Measurements from ENCODE around the gene HBD.
"Not testable (repeated sequence)": the region's sequence is repeated elsewhere in the genome, so short reads cannot be mapped to it uniquely, and the experiment has no call there.

HBD gene

DNA sequence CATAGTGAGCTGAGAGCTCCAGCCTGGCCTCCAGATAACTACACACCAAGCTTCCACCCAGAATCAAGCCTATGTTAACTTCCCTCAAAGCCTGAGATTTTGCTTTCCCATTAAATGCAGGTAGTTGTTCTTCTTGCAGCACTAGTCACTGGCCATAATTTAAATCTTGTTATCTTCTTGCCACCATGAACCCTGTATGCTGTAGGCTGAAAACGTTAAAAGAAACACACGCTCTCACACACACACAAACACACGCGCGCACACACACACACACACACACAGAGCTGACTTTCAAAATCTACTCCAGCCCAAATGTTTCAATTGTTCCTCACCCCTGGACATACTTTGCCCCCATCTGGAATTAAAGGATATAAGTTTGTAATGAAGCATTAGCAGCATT is 19.2 kb upstream of the HBD start:
- DNase-seq (ENCODE audit: low read depth in 1 of 2, low spot score in 1 of 2) = not testable (repeated sequence)

DNA sequence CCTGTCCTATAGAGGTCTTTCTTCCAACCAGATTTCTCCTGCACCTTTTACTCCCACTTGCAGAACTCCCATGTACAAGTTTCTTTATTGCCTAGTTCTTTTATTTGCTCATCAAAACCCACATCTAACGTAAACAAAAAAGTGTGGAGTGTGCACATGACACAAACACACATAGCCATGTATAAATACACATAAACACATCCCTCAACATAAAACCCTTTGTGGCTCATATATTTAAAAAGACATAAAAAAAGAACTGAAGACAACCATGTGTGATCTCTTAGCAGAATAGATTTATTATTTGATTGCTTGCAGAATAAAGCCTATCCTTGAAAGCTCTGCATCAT is 18.6 kb upstream of the HBD start:
- no peak for DNase-seq (ENCODE audit: low read depth in 1 of 2, low spot score in 1 of 2)

DNA sequence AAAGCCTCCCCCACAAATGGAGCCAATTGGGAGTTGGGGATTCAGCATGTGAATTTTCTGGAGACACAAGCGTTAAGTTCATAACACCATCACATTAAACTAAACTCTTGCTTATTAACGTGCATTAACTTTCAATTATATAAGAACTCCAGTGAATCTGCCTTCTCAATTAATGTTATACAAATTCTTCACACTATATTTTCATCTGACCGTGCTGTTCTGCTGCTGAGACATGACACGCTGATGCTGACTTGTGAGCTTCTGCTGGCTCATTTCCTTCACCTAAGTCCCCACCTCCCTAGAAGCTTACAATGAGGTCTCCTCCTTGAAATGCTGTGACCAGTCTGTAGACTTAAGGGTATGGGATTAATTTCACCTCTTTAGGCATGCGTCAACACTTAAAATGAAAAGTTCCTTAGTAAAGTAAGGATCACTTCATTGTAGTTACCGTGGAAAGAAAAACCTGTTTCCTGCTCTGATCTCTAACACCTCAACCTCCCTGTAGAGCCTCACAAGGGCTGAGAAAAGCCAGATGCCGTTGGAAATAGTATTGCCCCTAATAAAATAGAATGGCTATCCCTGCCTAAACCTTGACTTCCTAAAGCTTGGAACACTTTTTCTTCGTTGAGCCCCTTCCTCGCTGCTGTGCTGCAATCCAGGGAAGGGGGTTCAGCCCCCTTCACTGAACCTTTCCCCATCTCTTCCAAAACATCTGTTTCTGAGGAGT is 18.1 kb upstream of the HBD start:
- DNase-seq (ENCODE audit: low read depth in 1 of 2, low spot score in 1 of 2) = no peak

DNA sequence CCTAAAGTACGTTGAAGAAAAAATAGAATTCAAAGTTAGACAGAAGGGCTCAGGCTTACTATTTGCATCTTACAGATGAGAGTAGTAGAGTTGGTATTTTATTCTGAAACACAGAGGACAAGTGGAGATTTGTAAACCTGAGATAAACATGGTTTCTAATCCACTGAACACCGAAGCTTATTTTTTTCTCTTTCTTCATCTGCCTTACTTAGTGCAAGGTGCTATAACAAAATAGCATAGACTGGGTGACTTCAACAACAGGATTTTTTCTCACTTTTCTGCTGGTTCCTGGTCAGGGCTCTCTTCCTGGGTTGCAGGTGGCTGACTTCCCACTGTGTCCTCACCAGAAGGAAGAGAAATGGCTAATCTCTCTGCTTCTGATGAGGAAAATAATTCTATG is 17.5 kb upstream of the HBD start:
- no peak for DNase-seq (ENCODE audit: low read depth in 1 of 2, low spot score in 1 of 2)

DNA sequence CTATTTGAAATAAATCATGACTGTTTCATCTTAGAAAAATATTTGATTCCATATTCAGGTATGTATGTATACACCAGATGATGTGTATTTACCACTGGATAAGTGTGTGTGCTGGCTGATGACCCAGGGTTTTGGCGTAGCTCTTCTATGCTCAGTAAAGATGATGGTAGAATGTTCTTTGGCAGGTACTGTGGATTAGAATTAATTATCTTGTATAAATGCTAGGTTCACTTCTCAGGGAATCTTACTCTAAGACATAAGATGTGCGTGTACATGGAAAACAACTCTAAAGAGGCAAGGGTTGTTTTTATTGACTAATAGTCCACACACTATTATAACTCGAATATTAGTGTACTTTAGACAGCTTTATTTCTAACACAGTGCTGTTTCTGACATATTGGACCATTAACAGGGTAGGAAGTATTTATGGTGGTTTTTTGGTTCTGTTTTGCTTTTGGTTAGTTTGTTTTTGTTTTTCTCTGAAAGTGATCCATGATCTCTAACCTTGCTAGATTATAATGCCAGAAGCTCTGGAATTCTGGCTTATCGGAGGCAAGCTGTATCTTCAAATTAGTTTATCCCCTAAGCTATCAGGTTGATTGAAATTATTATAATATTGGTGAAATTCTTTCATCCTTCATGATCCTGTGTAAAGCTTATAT is 16.4 kb upstream of the HBD start:
- no peak for DNase-seq (ENCODE audit: low read depth in 1 of 2, low spot score in 1 of 2)

GRCh38 chr11:5249807-5250396 is 15.6 kb upstream of the HBD start, which contains the start of gene HBG1:
Gene HBG1, minus strand, starts transcription at chr11:5249857. Its CDS starts 53 bp downstream, at chr11:5249804.
- DNase-seq (ENCODE audit: low read depth in 1 of 2, low spot score in 1 of 2) = not testable (repeated sequence)

DNA sequence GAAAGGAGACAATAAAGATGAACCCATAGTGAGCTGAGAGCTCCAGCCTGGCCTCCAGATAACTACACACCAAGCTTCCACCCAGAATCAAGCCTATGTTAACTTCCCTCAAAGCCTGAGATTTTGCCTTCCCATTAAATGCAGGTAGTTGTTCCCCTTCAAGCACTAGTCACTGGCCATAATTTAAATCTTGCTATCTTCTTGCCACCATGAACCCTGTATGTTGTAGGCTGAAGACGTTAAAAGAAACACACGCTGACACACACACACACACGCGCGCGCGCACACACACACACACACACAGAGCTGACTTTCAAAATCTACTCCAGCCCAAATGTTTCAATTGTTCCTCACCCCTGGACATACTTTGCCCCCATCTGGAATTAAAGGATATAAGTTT is 14.2 kb upstream of the HBD start:
- not testable (repeated sequence) for DNase-seq (ENCODE audit: low read depth in 1 of 2, low spot score in 1 of 2)

DNA sequence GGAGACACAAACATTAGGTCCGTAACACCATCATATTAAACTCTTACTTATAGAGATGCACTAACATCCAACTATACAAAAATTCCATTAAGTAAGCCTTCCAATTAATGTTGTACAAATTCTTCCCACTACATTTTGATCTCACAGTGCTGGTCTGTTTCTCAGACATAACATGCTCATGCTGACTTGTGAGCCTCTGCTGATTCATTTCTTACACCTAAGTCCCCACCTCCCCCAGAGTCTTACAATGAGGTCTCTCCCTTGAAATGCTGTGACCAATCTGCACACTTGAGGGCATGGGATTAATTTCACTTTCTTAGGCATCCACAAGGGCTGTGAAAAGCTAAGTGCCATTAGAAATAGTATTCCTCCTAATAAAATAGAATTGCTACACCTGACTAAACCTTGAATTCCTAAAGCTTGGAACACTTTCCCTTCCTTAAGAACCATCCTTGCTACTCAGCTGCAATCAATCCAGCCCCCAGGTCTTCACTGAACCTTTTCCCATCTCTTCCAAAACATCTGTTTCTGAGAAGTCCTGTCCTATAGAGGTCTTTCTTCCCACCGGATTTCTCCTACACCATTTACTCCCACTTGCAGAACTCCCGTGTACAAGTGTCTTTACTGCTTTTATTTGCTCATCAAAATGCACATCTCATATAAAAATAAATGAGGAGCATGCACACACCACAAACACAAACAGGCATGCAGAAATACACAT is 13.3 kb upstream of the HBD start:
- no peak for DNase-seq (ENCODE audit: low read depth in 1 of 2, low spot score in 1 of 2)

DNA sequence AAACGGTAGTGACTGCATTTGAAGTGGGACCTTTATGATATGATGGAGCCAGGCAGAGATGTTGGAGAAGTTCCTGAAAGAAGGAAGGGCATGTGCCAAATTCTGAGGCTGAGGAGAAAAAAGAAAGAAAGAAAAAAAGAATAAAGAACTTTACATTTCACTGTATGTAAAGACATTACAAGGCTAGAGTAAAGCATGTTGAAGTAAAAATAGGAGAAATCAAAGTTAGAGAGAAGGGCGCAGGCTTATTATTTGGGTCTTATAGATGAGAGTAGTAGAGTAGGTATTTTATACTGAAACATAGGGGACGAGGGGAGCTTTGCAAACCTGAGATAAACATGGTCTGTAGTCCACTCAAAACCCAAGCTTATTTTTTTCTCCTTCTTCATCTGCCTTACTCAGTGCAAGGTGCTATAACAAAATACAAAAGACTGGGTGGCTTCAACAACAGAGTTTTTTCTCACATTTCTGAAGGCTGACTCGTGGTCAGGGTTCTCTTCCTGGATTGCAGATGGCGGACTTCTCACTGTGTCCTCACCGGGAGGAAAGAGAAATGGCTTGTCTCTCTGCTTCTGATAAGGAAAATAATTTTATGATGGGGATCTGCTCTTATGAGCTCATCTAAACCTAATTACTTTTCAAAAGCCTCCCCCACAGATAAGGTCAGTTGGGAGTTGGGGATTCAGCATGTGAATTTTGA is 12.6 kb upstream of the HBD start:
- DNase-seq (ENCODE audit: low read depth in 1 of 2, low spot score in 1 of 2) = no peak

- DNase-seq (ENCODE audit: low read depth in 1 of 2, low spot score in 1 of 2) = no peak
These were observed 10.9 kb upstream of the HBD start for GRCh38 chr11:5245155-5245554.

- DNase-seq (ENCODE audit: low read depth in 1 of 2, low spot score in 1 of 2) = no peak
These were observed 9.5 kb upstream of the HBD start for GRCh38 chr11:5243816-5244180.

GRCh38 chr11:5242933-5243815 is 8.9 kb upstream of the HBD start:
- DNase-seq (ENCODE audit: low read depth in 1 of 2, low spot score in 1 of 2) = no peak

GRCh38 chr11:5242208-5242607 is 7.9 kb upstream of the HBD start:
- DNase-seq (ENCODE audit: low read depth in 1 of 2, low spot score in 1 of 2) = no peak

DNA sequence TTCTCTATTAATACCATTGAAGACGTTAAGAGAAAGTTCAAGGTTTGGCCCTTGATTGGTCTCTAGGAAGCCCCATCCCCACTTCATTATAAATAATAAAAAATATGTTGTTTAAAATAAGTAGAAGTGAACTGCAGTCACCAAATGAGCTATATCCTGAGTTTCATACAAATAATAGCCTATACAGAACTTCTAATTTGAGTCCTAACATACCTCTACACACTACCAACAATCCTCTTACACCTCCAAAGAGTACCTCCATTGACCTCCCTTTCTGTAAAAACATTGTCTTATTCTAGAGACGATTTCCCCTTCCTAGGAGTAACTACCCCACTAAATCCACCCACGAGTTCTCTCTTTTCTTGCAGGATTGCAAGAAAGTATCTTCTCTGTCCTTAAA is 7.2 kb upstream of the HBD start:
- DNase-seq (ENCODE audit: low read depth in 1 of 2, low spot score in 1 of 2) = no peak

DNA sequence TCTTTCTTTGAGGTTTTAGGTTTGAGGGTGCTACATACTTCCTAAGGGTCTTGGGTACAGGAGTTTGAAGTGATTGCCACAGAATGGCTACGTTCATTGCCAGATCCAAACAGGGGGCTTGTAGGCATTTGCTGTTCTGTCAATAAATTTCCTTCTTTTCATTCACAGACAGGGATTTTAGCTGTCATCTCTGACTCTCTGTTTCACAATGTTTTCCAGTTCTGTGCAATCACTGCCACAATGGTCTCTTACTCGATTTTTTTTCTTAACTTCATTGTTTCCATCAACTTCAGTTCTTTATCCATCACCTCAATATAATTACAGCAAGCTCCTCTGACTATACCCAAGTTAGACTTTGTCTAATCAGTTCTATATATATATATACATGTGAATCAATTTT is 6.2 kb upstream of the HBD start:
- no peak for DNase-seq (ENCODE audit: low read depth in 1 of 2, low spot score in 1 of 2)

GRCh38 chr11:5240056-5240455 is 5.8 kb upstream of the HBD start:
- DNase-seq (ENCODE audit: low read depth in 1 of 2, low spot score in 1 of 2) = no peak

- DNase-seq (ENCODE audit: low read depth in 1 of 2, low spot score in 1 of 2) = no peak
These were observed 4.8 kb upstream of the HBD start for GRCh38 chr11:5239046-5239445.

DNA sequence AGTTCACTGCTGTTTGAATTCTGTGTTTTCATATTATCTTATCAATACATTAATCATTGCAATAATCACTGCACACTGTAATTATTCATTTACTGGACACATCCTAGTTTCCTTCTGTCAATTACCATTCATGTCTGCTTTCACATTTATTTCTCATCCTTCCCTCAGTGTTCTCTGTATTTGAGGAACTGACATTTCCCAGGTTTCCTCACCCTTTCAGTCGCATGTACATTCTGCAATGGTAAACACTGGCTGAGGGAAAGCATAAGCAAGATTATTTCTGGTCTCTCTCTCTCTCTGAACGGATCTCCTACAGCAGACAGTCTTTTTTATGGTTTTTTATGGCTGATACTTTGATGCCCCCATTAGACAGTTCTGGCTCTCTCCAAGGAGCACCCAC is 4.2 kb upstream of the HBD start:
- DNase-seq (ENCODE audit: low read depth in 1 of 2, low spot score in 1 of 2) = no peak

- DNase-seq (ENCODE audit: low read depth in 1 of 2, low spot score in 1 of 2) = no peak
These were observed 3.1 kb upstream of the HBD start for GRCh38 chr11:5237420-5237819.

GRCh38 chr11:5235364-5236095 is 1.2 kb upstream of the HBD start:
- no peak for DNase-seq (ENCODE audit: low read depth in 1 of 2, low spot score in 1 of 2)

Measured in activated T-helper 1 cell treated with anti-CD3 and anti-CD28 coated beads, Interleukin-2, amount 50 U/mL, for 16 hours (primary cell).